Measurements from ENCODE around the gene SHC2. TPM values are rescaled to one million over a fixed set of nuclear protein-coding genes. Genes with fewer than 3 reads are reported as not detected.
A peak's percentile ranks its signal among the peaks of the same experiment; 100 is the strongest.

Gene SHC2
- total and polyA plus RNA-seq, 2 of the 13 experiments (the other 11 are each of a cell fraction or from before 2014, with no cell fraction given), result 9.0 to 18.3 TPM

GRCh38 chr19:405121-405965 lies 55.5 kb downstream of the SHC2 start:
- H3K27me3 ChIP-seq (ENCODE audit: control insufficient read depth in 1 of 2, insufficient read depth in 2 of 2, low read length in 2 of 2), result peaks cover 35 to 76% of the 10 kb centered on the region in 2 experiments
- DNase-seq (ENCODE audit: low spot score) (no peak), FAIRE-seq (no peak), ATAC-seq (peak; percentile 7; the same call in 1 of the 3 replicates)
- H3K27ac ChIP-seq (ENCODE audit: extremely low read length, insufficient read depth, low read length), result no peak overlapping the region
- 0 out of 2 replicates have a peak, but pooled peaks cover 2% of the 10 kb centered on the region for H4K20me1 ChIP-seq (ENCODE audit: insufficient read depth, low read length)
- no peak for TF ChIP-seq ZNF709 (CRISPR knock-in tag; IDR thresholded peaks at IDR 0.05)
- WGBS (ENCODE audit: low lambda C conversion rate), result 28% methylated on average over 8 of the region's 29 CpGs
- no peak overlapping the region for H3K4me2 ChIP-seq (ENCODE audit: low read depth, low read length)
- H3K79me2 ChIP-seq (ENCODE audit: insufficient read depth, low read length), result no peaks in the 10 kb centered on the region
- no peaks in the 10 kb centered on the region for H3K9me3 ChIP-seq (ENCODE audit: low read length)
- H3K4me1 ChIP-seq (ENCODE audit: insufficient read depth, low read length), result no peaks in the 10 kb centered on the region
- BruUV-seq (replicated peaks), result no TSS peak
- H2AFZ ChIP-seq (ENCODE audit: low read length), result no peak overlapping the region
- no peak overlapping the region for H3K9ac ChIP-seq (ENCODE audit: insufficient read depth, low read depth, low read length)
- ChIA-PET POLR2A (no interaction called here), CTCF (ENCODE audit: low intra/inter-chr PET ratio, low total read pairs) (no interaction called here)
- no peak overlapping the region for H3K4me3 ChIP-seq (replicated peaks in 1 of 3; ENCODE audit: insufficient read depth in 1 of 3, low read depth in 2 of 3, low read length in 3 of 3)
- in situ Hi-C loops (cut with HindIII; ENCODE audit: extremely low pct_ligation_motif_present, low pct_unique_long_range_greater_than_20kb) (no loop called here), intact Hi-C loops (cut with micrococcal nuclease; ENCODE audit: unreplicated experiment) (no loop called here)
- no peaks in the 10 kb centered on the region for H3K36me3 ChIP-seq (replicated peaks in 1 of 2; ENCODE audit: control insufficient read depth in 1 of 2, insufficient read depth in 2 of 2, low read length in 2 of 2)

GRCh38 chr19:403221-404027 lies 57.4 kb downstream of the SHC2 start:
- 34% methylated on average over 4 of the region's 38 CpGs for WGBS (ENCODE audit: low lambda C conversion rate)
- CTCF ChIA-PET (ENCODE audit: low intra/inter-chr PET ratio, low total read pairs), result no interaction called here
- no peak for FAIRE-seq

More at GRCh38 chr19:403221-404027, 57.4 kb downstream of the SHC2 start:
- BruUV-seq (replicated peaks), result no TSS peak
- DNase-seq (ENCODE audit: low spot score) (no peak), ATAC-seq (no peak)
- H3K79me2 ChIP-seq (ENCODE audit: insufficient read depth, low read length), result no peaks in the 10 kb centered on the region
- H2AFZ ChIP-seq (ENCODE audit: low read length), result no peak overlapping the region
- H3K4me1 ChIP-seq (ENCODE audit: insufficient read depth, low read length), result 0 out of 2 replicates have a peak, but pooled peaks cover 6% of the 10 kb centered on the region
- no peak overlapping the region for H3K4me3 ChIP-seq (replicated peaks in 1 of 3; ENCODE audit: insufficient read depth in 1 of 3, low read depth in 2 of 3, low read length in 3 of 3)
- no peaks in the 10 kb centered on the region for H3K36me3 ChIP-seq (replicated peaks in 1 of 2; ENCODE audit: control insufficient read depth in 1 of 2, insufficient read depth in 2 of 2, low read length in 2 of 2)
- peaks cover 30 to 64% of the 10 kb centered on the region in 2 experiments for H3K27me3 ChIP-seq (ENCODE audit: control insufficient read depth in 1 of 2, insufficient read depth in 2 of 2, low read length in 2 of 2)
- TF ChIP-seq ZNF496 (CRISPR knock-in tag; IDR thresholded peaks at IDR 0.05; ENCODE audit: insufficient replicate concordance), result no peak
- TF ChIP-seq BHLHE40 (IDR thresholded peaks at IDR 0.05; ENCODE audit: low read length), result peak; percentile 61
- TF ChIP-seq ZNF616 (CRISPR knock-in tag; IDR thresholded peaks at IDR 0.05; ENCODE audit: low read depth), result no peak
- TF ChIP-seq MNT (IDR thresholded peaks at IDR 0.05), result peak; percentile 77
- POLR2A ChIA-PET, result no interaction called here
- H3K9me3 ChIP-seq (ENCODE audit: low read length), result no peaks in the 10 kb centered on the region
- H4K20me1 ChIP-seq (ENCODE audit: insufficient read depth, low read length), result 0 out of 2 replicates have a peak, but pooled peaks cover 2% of the 10 kb centered on the region
- no peak overlapping the region for H3K9ac ChIP-seq (ENCODE audit: insufficient read depth, low read depth, low read length)
- H3K27ac ChIP-seq (ENCODE audit: extremely low read length, insufficient read depth, low read length), result no peak overlapping the region
- no peak overlapping the region for H3K4me2 ChIP-seq (ENCODE audit: low read depth, low read length)
- intact Hi-C loops (cut with micrococcal nuclease; ENCODE audit: unreplicated experiment) (no loop called here), in situ Hi-C loops (cut with HindIII; ENCODE audit: extremely low pct_ligation_motif_present, low pct_unique_long_range_greater_than_20kb) (no loop called here)
